ENCODE measurements around the gene TSKU. TPM values are rescaled to one million over a fixed set of nuclear protein-coding genes. Genes with fewer than 3 reads are reported as not detected.

The TSKU gene
- total RNA-seq, 1 donor from 2014 or later: 4.9 TPM

- DNase-seq (ENCODE audit: low spot score in 2 of 2) (no peak), FAIRE-seq (no peak)
These were observed 13.2 kb upstream of the TSKU start for GRCh38 chr11:76769645-76770586.

DNA sequence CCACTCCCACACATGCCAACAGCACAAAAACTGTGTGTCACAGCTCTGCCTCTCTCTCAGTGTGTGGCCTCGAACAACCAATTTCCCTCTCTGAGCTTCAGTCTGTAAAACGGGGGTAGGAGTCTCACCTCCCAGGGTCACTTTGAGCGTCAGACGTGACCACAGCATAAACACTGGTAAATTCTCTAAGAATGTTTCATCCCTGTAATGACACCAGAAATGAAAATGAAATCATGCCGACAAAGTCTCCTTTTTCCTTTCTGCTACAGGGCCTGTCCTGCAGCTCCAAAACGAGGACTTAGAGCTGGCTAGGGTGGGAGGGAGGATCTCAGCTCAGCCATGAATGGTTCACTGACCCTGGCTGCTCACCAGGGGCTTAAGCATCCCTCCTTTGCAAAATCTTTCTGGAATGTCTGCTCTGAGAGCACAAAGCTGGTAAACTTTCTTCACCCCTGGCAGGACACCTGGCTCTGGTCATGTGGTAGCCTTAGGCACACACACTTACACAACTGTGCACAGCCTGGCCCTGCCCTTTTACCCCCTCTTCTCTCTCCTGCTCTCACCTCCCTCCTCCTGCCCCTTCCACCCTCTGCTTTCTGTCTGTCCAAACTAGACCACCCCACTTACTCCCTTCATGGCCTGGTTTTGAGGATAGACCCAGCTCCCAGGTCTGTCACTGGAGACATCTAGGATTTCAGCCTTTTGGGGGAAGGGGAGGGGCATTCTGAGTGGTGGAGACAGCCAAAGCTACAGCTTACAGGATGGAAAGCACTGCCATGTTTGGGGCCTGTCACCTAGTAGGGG lies 12.3 kb upstream of the TSKU start:
- FAIRE-seq: no peak

DNA sequence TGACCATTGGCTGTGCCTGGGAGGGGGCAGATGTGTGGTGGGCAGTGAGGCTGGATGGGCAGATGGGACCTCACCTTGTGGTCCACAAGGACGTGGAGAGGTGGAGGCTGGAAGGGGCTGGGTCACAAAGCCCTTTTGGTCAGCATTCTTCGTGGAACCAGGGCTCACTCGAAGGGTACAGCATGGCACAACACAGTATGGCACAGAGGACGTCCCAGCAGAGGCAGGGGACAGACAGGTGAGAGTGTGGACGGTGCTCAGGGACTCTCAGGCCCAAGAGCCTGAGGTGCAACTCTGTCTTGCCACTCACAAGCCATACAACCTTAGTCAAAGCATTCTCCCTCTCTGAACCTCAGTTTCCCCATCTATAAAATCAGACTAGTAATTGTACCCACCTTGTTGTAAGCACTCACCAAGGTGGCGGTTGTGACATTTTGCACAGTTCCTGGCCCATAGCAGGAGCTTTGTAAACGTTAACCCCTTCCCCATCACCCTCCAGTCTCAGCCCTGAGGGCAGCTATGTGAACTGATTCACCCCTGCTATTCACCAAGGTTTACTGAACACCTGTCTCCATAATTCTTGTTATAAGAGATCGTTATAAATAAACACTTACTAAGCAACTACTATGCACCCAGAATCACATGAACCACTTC lies 11.6 kb upstream of the TSKU start:
- DNase-seq (ENCODE audit: low spot score in 2 of 2) (no peak), FAIRE-seq (no peak)

More for the DNA sequence above, 12.3 kb upstream of the TSKU start:
- no peak for DNase-seq (ENCODE audit: low spot score in 2 of 2)

DNA sequence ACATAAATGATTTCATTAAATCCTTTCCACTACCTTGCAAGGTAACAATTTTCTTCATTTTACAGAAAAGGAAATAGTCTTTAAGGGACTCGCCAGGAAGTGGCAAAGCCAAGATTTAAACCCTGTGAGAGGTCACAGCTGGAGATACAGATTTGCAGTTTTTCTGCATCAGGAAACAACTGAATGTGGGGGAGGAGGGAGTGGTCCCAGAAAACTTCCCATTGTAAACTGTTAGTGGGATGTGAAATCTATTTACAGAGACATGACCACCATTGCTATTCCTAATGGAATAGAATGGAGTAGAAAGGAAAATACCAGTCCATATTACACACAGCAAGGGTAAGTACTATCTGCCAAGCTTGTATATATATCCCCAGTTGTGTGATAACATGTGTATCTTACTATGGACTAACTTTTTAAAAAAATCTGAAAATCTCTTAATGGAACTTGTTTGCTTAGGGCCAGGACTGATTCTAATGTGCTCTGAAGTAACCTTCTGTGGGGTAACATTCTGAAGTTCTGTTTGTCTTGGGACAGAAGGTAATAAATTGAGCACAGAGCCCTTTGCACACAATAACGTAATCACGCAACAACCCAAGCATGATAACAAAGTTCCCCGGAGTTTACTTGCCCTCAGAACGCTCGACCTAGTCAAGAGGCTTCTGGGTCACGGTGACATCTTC lies 10.9 kb upstream of the TSKU start:
- DNase-seq (ENCODE audit: low spot score in 2 of 2) (no peak), FAIRE-seq (no peak)

DNA sequence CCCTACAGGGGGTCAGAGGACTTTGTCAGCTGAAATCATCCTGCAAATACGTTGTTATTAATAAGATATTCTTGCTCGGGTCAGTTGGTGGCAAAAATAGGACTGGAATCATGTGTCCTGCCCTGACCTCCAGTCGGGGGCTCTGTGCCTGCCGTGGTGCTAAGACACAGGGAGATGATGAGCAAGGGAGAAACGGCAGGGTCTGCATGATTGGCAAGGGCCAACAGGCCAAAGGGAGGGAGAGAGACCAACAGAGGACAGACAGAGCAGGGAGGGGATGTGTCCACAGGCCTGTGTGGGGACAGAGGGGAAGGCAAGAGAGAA lies 10.4 kb upstream of the TSKU start:
- no peak for FAIRE-seq
- no peak for DNase-seq (ENCODE audit: low spot score in 2 of 2)

- no peak for DNase-seq (ENCODE audit: low spot score in 2 of 2)
- no peak for FAIRE-seq
These were observed 9.2 kb upstream of the TSKU start for GRCh38 chr11:76773921-76774361.

- no peak for FAIRE-seq
- no peak for DNase-seq (ENCODE audit: low spot score in 2 of 2)
These were observed 6.7 kb upstream of the TSKU start for GRCh38 chr11:76776472-76776871.

- FAIRE-seq: no peak
- DNase-seq (ENCODE audit: low spot score in 2 of 2): no peak
These were observed 5.9 kb upstream of the TSKU start for GRCh38 chr11:76777305-76777704.

- FAIRE-seq (no peak), DNase-seq (ENCODE audit: low spot score in 2 of 2) (no peak)
These were observed 5.3 kb upstream of the TSKU start for GRCh38 chr11:76777876-76778275.

- FAIRE-seq: no peak
- DNase-seq (ENCODE audit: low spot score in 2 of 2): no peak
These were observed 4.3 kb upstream of the TSKU start for GRCh38 chr11:76778874-76779273.

DNA sequence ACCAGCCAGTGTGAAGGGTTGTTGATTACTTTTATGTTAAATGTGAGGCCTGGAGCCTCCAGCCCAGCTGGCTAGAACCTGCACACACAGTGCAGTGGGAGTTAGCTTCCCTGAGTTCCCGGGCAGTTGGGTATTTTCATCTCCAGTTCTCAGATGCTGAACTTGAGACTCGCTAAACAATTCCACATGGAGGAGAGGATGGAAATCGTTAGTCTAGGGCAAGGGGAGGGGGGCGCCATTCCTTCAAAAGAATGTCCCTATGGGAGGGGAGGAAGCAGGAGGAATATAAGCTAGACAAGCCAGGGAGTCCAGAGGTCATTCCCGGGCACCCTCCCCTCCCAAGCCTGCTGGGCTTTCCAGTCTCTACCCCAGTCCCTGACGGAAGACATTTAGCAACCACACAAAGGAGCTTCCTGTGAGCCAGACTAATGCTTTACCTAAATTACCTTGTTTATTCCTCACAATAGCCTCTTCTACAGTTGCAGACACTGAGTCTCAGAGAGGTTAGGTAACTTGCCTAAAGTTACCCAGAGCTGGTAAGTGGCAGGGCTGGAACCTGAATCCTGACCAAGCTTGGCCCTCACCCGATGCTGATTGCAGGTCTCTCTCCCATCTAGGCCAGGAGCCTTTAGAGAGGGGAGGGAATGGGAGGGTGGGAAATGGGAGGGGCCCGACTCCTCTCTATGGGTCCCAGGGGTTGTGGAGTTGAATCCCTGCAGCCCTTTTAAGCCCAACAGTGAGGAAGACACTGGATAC lies 1.9 kb upstream of the TSKU start:
- DNase-seq (ENCODE audit: low spot score in 2 of 2): no peak

GRCh38 chr11:76781807-76782530 lies 1.2 kb upstream of the TSKU start:
- no peak for FAIRE-seq
- no peak for DNase-seq (ENCODE audit: low spot score in 2 of 2)

More for the DNA sequence above, 1.9 kb upstream of the TSKU start:
- FAIRE-seq: no peak

- DNase-seq (ENCODE audit: low spot score in 2 of 2): peak; percentile 84 to 85
- FAIRE-seq: no peak
These were observed 444 bp upstream of the TSKU start for GRCh38 chr11:76782531-76783293.

DNA sequence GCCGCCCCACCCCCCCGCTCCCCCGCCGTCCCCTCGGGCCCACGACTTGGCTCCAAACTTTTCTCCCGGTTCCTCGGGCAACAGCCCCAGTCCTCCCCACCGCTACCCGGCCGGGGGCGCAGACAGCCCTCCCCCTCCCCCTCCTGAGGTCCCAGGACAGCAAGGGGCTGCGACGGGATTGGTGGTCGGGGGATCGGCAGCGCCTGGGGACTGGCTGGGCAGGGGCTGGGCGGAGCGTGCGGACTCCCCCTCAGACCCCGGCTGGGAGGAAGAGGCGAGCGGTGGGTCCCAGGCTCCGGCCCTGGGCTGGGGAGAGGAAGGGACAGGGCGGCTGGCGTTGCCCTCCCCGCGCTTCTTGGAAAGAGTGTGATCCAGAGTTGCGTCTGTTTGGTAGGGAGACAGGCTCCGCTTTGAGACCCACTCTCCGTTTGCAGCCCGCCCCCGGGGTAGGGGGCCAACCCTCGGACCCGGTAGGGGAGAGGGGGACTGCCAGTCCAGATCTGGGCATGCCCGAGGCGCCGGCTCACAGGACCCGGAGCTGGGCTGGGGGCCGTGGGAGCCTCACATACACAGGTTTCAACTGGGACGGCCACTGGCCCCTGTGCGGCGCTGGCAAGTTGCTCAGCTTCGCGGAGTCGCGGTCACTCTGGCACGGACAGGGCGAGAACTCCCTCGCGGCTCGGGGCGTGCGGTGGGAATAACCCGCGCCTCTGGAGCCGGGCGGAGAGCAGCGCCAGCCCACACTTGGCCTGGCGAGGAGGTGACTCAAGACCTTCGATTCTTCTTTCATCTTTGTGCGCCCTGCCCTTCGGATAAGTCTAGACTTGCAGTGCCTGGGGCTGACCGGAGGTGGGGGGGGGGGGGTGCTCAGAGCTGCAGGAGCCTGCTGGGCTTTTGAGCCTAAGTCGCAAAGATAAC lies 999 bp downstream of the TSKU start:
- no peak for FAIRE-seq
- DNase-seq (ENCODE audit: low spot score in 2 of 2): peak in 1 of 2 donors; percentile 55

DNA sequence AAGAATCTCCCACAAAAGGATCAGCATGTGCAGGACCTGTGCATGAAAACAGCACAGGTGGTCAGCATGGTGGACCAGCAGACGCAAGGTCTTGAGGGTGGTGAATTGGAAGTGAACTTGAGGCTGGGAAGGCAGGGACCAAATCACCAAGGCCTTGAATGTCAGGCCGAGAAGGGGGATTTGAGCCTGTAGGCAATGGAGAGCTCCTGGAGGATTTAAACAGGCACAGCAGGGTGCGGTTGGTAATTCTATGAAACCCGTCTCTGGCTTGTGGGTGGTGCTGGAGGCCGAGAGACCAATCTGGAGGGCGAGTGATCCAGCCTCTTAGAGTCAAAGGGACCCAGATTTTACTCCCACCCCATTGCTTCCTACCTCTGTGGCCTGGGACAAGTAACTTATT lies 2.4 kb downstream of the TSKU start:
- FAIRE-seq: no peak
- no peak for DNase-seq (ENCODE audit: low spot score in 2 of 2)

- FAIRE-seq (no peak), DNase-seq (ENCODE audit: low spot score in 2 of 2) (no peak)
These were observed 2.9 kb downstream of the TSKU start for GRCh38 chr11:76786016-76786415.

DNA sequence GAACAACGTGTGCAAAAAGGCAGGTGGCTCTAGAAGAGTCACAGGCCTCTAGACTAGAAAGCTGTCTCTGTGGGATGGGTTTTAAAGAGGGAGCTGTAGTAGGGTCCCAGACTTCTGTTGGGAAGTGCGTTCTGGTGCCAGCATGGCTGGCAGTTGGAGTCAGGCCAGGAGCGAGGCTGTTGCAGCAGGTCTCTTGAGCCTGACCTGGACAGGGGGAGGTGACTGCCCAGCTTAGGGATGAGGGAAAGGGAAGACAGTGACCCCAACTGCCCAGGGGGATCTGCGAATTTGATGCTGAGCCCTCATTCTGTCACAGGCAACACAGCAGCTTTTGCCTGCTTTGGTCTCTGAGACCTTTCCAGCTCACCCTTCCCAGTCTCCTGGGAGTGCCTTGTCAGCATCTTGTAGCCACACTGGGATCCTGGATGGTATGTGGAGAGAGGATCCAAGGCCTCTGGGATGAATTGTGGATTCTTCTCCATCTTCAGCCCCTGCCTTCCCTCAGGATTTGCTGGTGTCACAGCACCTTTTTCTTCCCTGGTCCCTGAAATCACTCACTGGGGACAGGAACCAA lies 3.4 kb downstream of the TSKU start:
- FAIRE-seq (no peak), DNase-seq (ENCODE audit: low spot score in 2 of 2) (no peak)
